Activated CD8-positive, alpha-beta memory T cell treated with anti-CD3 and anti-CD28 coated beads, Interleukin-2, amount 50 U/mL, for 4 hours (primary cell): ENCODE measurements around the gene SMARCD3.

Experiments used
- DNase-seq: peaks from one replicate; pipeline ENCODE4 v3.0.0-alpha.2; 2020

The SMARCD3 gene

GRCh38 chr7:151248346-151249033 is at the start of gene SMARCD3:
Gene SMARCD3, minus strand, starts transcription at chr7:151248694. Its CDS starts 132 bp downstream, at chr7:151248562.
- DNase-seq, result peak; percentile 56

GRCh38 chr7:151296202-151296992 is 47.9 kb upstream of the SMARCD3 start:
- no peak for DNase-seq

- no peak for DNase-seq
Measured at GRCh38 chr7:151292850-151293249, 44.4 kb upstream of the SMARCD3 start.

- no peak for DNase-seq
Measured at GRCh38 chr7:151291206-151291605, 42.7 kb upstream of the SMARCD3 start.

- no peak for DNase-seq
Measured at GRCh38 chr7:151290355-151290760, 41.9 kb upstream of the SMARCD3 start.

GRCh38 chr7:151289891-151290290 is 41.4 kb upstream of the SMARCD3 start:
- no peak for DNase-seq

- DNase-seq, result no peak
Measured at GRCh38 chr7:151286148-151286547, 37.7 kb upstream of the SMARCD3 start.

GRCh38 chr7:151283302-151283701 is 34.8 kb upstream of the SMARCD3 start:
- no peak for DNase-seq

- DNase-seq, result no peak
Measured at GRCh38 chr7:151282111-151282510, 33.6 kb upstream of the SMARCD3 start.

GRCh38 chr7:151281686-151282085 is 33.2 kb upstream of the SMARCD3 start:
- no peak for DNase-seq

- DNase-seq, result no peak
Measured at GRCh38 chr7:151280388-151281019, 32.0 kb upstream of the SMARCD3 start.

- no peak for DNase-seq
Measured at GRCh38 chr7:151279868-151280267, 31.4 kb upstream of the SMARCD3 start.

GRCh38 chr7:151278949-151279348 is 30.5 kb upstream of the SMARCD3 start:
- DNase-seq, result no peak

- no peak for DNase-seq
Measured at GRCh38 chr7:151277631-151278030, 29.1 kb upstream of the SMARCD3 start.

- peak; percentile 58 for DNase-seq
Measured at GRCh38 chr7:151276666-151277590, 28.4 kb upstream of the SMARCD3 start.

GRCh38 chr7:151275813-151276577 is 27.5 kb upstream of the SMARCD3 start:
- no peak for DNase-seq

- DNase-seq, result no peak
Measured at GRCh38 chr7:151274936-151275812, 26.7 kb upstream of the SMARCD3 start.

GRCh38 chr7:151274396-151274795 is 25.9 kb upstream of the SMARCD3 start:
- no peak for DNase-seq

GRCh38 chr7:151273651-151274390 is 25.3 kb upstream of the SMARCD3 start:
- DNase-seq, result no peak

- no peak for DNase-seq
Measured at GRCh38 chr7:151272877-151273276, 24.4 kb upstream of the SMARCD3 start.
